GM12872 (cell line): ENCODE data around the gene CELA3A.

Experiments used
- TF ChIP-seq, protein P1 (sequence below): IDR thresholded peaks from 3 replicates; pipeline ENCODE4 v1.5.1; 2011; ENCODE audit warnings: low read depth, mild to moderate bottlenecking, low read length, moderate library complexity; ENCODE audit not compliant: insufficient read depth

Gene CELA3A

GRCh38 chr1:22038036-22038435 is 36.6 kb downstream of the CELA3A start:
- TF ChIP-seq, protein P1, sequence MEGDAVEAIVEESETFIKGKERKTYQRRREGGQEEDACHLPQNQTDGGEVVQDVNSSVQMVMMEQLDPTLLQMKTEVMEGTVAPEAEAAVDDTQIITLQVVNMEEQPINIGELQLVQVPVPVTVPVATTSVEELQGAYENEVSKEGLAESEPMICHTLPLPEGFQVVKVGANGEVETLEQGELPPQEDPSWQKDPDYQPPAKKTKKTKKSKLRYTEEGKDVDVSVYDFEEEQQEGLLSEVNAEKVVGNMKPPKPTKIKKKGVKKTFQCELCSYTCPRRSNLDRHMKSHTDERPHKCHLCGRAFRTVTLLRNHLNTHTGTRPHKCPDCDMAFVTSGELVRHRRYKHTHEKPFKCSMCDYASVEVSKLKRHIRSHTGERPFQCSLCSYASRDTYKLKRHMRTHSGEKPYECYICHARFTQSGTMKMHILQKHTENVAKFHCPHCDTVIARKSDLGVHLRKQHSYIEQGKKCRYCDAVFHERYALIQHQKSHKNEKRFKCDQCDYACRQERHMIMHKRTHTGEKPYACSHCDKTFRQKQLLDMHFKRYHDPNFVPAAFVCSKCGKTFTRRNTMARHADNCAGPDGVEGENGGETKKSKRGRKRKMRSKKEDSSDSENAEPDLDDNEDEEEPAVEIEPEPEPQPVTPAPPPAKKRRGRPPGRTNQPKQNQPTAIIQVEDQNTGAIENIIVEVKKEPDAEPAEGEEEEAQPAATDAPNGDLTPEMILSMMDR, result no peak

DNA sequence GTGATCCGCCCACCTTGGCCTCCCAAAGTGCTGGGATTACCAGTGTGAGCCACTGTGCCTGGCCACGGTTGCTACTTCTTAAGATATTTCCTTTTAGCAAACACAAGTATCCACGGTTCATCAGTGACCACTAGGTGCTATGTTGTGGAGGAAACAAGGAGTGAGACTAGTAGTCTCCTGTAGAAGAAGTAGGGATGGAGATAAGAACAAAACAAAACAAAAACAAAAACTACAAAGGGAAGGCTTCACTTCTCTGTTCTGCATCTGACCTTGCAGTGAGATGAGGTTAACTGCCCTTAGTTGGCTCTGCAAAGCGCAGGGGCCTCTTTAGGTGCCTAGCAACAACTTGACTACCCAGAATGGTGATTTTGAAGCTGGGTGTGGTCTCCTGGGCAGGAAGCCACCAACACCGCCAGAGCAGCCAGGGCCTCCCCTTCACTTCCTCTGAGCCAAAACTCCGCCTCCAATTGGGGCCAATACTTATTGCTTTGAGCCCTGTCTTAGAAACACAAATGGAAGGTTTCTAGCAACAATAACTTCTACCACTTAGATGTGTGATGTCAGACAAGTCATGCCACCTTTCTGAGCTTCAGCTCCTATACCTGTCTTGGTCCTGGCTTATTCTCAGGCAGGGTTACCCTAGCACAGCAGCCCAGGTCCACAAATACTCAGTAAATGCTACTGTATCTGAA is 38.3 kb downstream of the CELA3A start:
- TF ChIP-seq, protein P1, result no peak

DNA sequence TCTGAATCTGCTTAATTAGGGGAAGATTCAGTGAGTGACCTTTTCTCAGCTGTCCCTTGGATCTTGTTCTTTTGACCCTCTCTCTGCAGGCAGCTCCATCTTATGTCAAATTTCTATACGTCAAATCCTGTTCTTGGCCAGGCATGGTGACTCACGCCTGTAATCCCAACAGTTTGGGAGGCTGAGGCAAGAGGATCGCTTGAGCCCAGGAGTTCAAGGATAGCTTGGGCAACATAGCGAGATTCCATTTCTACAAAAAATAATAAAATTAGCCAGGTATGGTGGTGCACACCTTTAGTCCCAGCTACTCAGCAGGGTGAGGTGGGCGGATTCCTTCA is 38.8 kb downstream of the CELA3A start:
- TF ChIP-seq, protein P1, result no peak

- TF ChIP-seq, protein P1, result no peak
These were observed 40.0 kb downstream of the CELA3A start for GRCh38 chr1:22041505-22041904.

DNA sequence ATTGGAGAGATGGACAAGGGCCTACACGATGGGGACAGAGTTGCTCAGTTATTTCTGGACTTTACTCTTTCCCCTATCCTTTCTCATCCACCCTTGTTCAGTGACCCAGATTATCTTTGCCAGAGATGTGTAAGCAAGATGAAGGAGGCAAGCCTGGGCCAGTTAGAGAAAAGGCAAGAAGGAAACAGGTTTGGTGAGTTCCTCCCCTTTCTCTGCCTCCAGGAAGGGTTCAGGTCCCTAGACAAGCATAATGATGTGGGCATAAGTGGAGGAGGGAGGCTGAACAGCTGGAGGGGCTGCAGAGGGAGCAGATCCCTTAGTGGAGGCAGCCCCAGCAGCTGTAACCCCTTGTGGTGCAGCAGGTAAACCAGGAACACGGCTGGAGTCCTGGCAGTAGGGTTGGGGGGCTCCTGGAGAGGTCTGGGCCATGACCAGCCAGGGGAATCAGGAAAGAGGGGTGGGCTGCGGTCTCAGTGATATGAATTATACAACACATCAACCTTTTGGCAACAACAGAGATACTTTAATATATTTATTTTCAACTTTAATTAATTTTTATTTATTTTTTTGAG is 41.8 kb downstream of the CELA3A start:
- TF ChIP-seq, protein P1, result no peak

DNA sequence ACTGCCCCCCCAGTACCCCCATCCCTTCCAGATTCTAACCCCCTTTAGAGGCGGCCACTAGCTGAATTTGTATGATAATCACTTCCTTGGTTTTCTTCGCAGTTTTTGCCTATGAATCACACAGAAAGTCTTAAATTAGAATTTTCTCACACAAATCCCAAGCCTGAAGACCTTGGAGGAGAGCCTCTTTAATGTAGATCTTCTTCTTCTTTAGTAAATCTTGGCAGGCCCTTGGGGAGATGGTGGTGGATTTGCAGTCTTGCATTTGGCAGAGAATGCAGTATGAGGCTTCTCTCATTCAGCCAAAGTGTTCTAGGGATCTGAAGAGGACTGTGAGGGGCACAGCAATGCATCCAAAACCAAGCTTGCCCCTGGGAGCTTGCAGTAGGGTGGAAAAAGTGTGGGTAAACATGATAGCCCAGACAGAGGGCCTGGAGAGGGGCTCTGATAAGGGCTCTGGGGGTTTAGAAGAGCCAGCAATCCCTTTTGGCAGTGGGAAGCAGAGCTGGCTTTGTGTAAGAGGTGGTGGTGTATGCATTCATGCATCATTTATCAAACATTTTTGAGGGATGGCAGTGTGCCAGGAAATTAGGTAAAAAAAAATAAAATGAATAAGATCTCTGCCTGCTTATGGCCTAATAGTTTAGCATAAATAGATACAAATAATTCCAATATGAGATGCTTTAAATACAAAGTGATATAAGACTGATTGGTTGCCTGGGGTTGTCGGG is 43.4 kb downstream of the CELA3A start:
- TF ChIP-seq, protein P1, result no peak

DNA sequence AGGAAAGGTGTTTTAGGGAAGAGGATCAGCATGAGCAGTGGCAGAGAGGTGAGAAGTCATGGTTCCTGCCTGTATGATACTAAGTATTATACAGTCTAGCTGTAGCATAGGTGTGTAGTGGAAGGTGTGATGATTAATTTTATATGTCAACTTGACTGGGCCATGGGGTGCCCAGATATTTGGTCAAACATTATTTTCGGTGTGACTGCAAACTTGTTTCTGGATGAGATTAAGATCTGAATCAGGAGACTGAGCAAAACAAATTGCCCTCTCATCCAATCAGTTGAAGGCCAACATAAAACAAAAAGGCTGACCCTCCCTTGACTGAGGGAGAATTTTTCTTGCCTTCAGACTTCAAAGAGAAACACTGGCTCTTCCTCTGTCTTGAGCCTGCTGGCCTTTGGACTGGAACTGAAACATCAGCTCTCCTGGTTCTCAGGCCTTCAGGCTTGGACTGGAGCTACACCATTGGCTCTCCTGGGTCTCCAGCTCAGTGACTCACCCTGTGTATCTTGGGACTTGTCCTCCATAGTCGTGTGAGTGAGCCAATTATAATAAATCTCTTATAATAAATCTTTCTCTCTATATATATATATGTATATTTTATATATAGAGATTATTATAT is 44.3 kb downstream of the CELA3A start:
- TF ChIP-seq, protein P1, result no peak
